G401.6 (cell line): ENCODE data around the gene FOXL3.
"Not testable (repeated sequence)": the region's sequence is repeated elsewhere in the genome, so short reads cannot be mapped to it uniquely, and the experiment has no call there.

Experiments used
- FAIRE-seq: peaks from 2 replicates; lab custom pipeline; 2012; peaks lifted over from hg19 to GRCh38; lab: Jason Lieb, UNC

Gene FOXL3

GRCh38 chr7:289756-290553, at the start of gene FOXL3:
FOXL3 (plus strand) TSS chr7:290170; CDS start chr7:290170, 0 bp downstream.
- no peak for FAIRE-seq

- FAIRE-seq, result no peak
Observed at GRCh38 chr7:240887-241421, 49.0 kb upstream of the FOXL3 start.

GRCh38 chr7:241513-241912, 48.5 kb upstream of the FOXL3 start:
- no peak for FAIRE-seq

GRCh38 chr7:242826-243579, 47.0 kb upstream of the FOXL3 start:
- not testable (repeated sequence) for FAIRE-seq

- FAIRE-seq, result not testable (repeated sequence)
Observed at GRCh38 chr7:243580-243978, 46.4 kb upstream of the FOXL3 start.

- FAIRE-seq, result no peak
Observed at GRCh38 chr7:244974-245373, 45.0 kb upstream of the FOXL3 start.

- no peak for FAIRE-seq
Observed at GRCh38 chr7:245574-246295, 44.2 kb upstream of the FOXL3 start.

- no peak for FAIRE-seq
Observed at GRCh38 chr7:246451-246850, 43.5 kb upstream of the FOXL3 start.

- FAIRE-seq, result no peak
Observed at GRCh38 chr7:247181-247580, 42.8 kb upstream of the FOXL3 start.

GRCh38 chr7:247636-248035, 42.3 kb upstream of the FOXL3 start:
- no peak for FAIRE-seq

- no peak for FAIRE-seq
Observed at GRCh38 chr7:248732-249435, 41.1 kb upstream of the FOXL3 start.

- no peak for FAIRE-seq
Observed at GRCh38 chr7:249989-250388, 40.0 kb upstream of the FOXL3 start.

- FAIRE-seq, result no peak
Observed at GRCh38 chr7:250523-250922, 39.4 kb upstream of the FOXL3 start.

- FAIRE-seq, result no peak
Observed at GRCh38 chr7:251005-251404, 39.0 kb upstream of the FOXL3 start.

GRCh38 chr7:251446-252175, 38.4 kb upstream of the FOXL3 start:
- no peak for FAIRE-seq

GRCh38 chr7:252216-252965, 37.6 kb upstream of the FOXL3 start:
- no peak for FAIRE-seq

- FAIRE-seq, result no peak
Observed at GRCh38 chr7:252981-253380, 37.0 kb upstream of the FOXL3 start.

GRCh38 chr7:253581-254336, 36.2 kb upstream of the FOXL3 start:
- FAIRE-seq, result no peak

GRCh38 chr7:254337-255037, 35.5 kb upstream of the FOXL3 start:
- no peak for FAIRE-seq
